HepG2 (cell line): ENCODE measurements around the gene HNRNPAB. TPM values are rescaled to one million over a fixed set of nuclear protein-coding genes. Genes with fewer than 3 reads are reported as not detected.

ENCODE experiments used
- ATAC-seq: fragments of 200-7000 bp; cut with Tn5 transposase; 3 replicates; pipeline ENCODE4 v1.9.1; 2020; ENCODE audit warnings: mild to moderate bottlenecking, moderate library complexity
- BruUV-seq: library from RNA; stranded (reverse); fragments of 400-500 nt; replicated peaks from 2 replicates; lab custom pipeline; 2021; lab: Mats Ljungman, UMichigan
- CTCF ChIA-PET: fragments of 300-600 bp; formaldehyde crosslinking; extraction: SDS; loops from one replicate; lab custom pipeline; 2021; ENCODE audit warnings: low total read pairs, inconsistent platforms, low intra/inter-chr PET ratio; lab: Yijun Ruan, JAX
- POLR2A ChIA-PET: fragments of 350-600 bp; sonication (Branson Sonifier 250); formaldehyde crosslinking; loops from one replicate; lab custom pipeline; 2020; ENCODE audit warnings: antibody characterized with exemption, inconsistent platforms; lab: Yijun Ruan, JAX
- DNase-seq: peaks from one replicate; pipeline ENCODE4 v3.0.0-alpha.2; 2015; ENCODE audit warnings: low spot score
- FAIRE-seq: peaks from 3 replicates; lab custom pipeline; 2011; peaks lifted over from hg19 to GRCh38; lab: Jason Lieb, UNC
- H2AFZ ChIP-seq: one replicate; pipeline ENCODE4 v1.6.1; 2011; ENCODE audit warnings: low read length, inconsistent platforms
- H3K27ac ChIP-seq: fragments of 300-600 bp; 3 replicates; pipeline ENCODE4 v1.8.0; 2011; ENCODE audit warnings: mixed run types, mild to moderate bottlenecking, mixed read lengths, low read length, inconsistent platforms; ENCODE audit not compliant: insufficient read depth; ENCODE audit errors: extremely low read length
- H3K27me3 ChIP-seq, 2 experiments: fragments of 200-600 bp in 1 of 2; 2 replicates in 1 of 2; 3 replicates in 1 of 2; pipeline versions ENCODE4 v1.6.0 to v1.8.0; 2011; ENCODE audit warnings: low read length in 2 of 2, mild to moderate bottlenecking in 2 of 2, moderate library complexity in 2 of 2, inconsistent platforms in 1 of 2; ENCODE audit not compliant: insufficient read depth in 2 of 2, control insufficient read depth in 1 of 2
- H3K36me3 ChIP-seq, 2 experiments: fragments of 200-600 bp in 1 of 2; replicated peaks in 1 of 2; 2 replicates in 1 of 2; 3 replicates in 1 of 2; pipeline versions ENCODE4 v1.5.1 to v1.8.0; 2011; ENCODE audit warnings: low read length in 2 of 2, inconsistent platforms in 1 of 2; ENCODE audit not compliant: insufficient read depth in 2 of 2, control insufficient read depth in 1 of 2
- H3K4me1 ChIP-seq: 2 replicates; pipeline ENCODE4 v1.5.1; 2012; ENCODE audit warnings: low read length, inconsistent platforms; ENCODE audit not compliant: insufficient read depth
- H3K4me2 ChIP-seq: 2 replicates; pipeline ENCODE4 v1.6.0; 2011; ENCODE audit warnings: low read depth, low read length, inconsistent platforms
- H3K4me3 ChIP-seq, 3 experiments: fragments of 200-600 bp in 1 of 3; sonication (generic), shearing (Covaris generic) in 1 of 3; replicated peaks in 1 of 3; 2 replicates each; pipeline ENCODE4 v1.5.1; 2011 to 2016; ENCODE audit warnings: low read length in 3 of 3, inconsistent platforms in 2 of 3, low read depth in 2 of 3, mild to moderate bottlenecking in 2 of 3, control low read depth in 1 of 3, mixed read lengths in 1 of 3; ENCODE audit not compliant: insufficient read depth in 1 of 3
- H3K79me2 ChIP-seq: one replicate; pipeline ENCODE4 v1.6.1; 2011; ENCODE audit warnings: low read length, inconsistent platforms; ENCODE audit not compliant: insufficient read depth
- H3K9ac ChIP-seq: 2 replicates; pipeline ENCODE4 v1.6.0; 2011; ENCODE audit warnings: mild to moderate bottlenecking, low read depth, low read length, inconsistent platforms; ENCODE audit not compliant: insufficient read depth
- H3K9me3 ChIP-seq: 2 replicates; pipeline ENCODE4 v1.5.1; 2012; ENCODE audit warnings: mild to moderate bottlenecking, low read length
- H4K20me1 ChIP-seq: 2 replicates; pipeline ENCODE4 v1.6.0; 2011; ENCODE audit warnings: inconsistent platforms, mild to moderate bottlenecking, low read length, moderate library complexity; ENCODE audit not compliant: insufficient read depth
- ATF7-NPFF ChIP-seq: sonication (generic); formaldehyde crosslinking; IDR thresholded peaks from 2 replicates; pipeline ENCODE4 v1.8.1; 2023; ENCODE audit warnings: mild to moderate bottlenecking, low read depth, missing genetic modification reagents, moderate library complexity
- FOXP1 ChIP-seq, 2 experiments: fragments of 450-650 bp in 1 of 2; IDR thresholded peaks; 2 replicates each; pipeline ENCODE4 v1.6.1; 2017 to 2018; ENCODE audit warnings: antibody characterized with exemption in 1 of 2
- GLI4 ChIP-seq: sonication (generic); formaldehyde crosslinking; IDR thresholded peaks from 2 replicates; pipeline ENCODE4 v1.5.1; 2020; ENCODE audit warnings: missing genetic modification reagents, mild to moderate bottlenecking, moderate library complexity, borderline replicate concordance
- POLR2A ChIP-seq, 2 experiments: IDR thresholded peaks; 2 replicates each; pipeline ENCODE4 v1.6.1; 2011; ENCODE audit warnings: low read depth in 2 of 2, low read length in 2 of 2, mild to moderate bottlenecking in 1 of 2, moderate library complexity in 1 of 2; ENCODE audit not compliant: insufficient read depth in 1 of 2
- PRMT3 ChIP-seq: sonication (generic); formaldehyde crosslinking; IDR thresholded peaks from 2 replicates; pipeline ENCODE4 v1.8.1; 2022; ENCODE audit warnings: low read depth, mild to moderate bottlenecking, moderate library complexity, missing genetic modification reagents, borderline replicate concordance
- SP140L ChIP-seq: sonication (generic); formaldehyde crosslinking; IDR thresholded peaks from 2 replicates; pipeline ENCODE4 v1.4.0; 2020; ENCODE audit warnings: missing genetic modification reagents, borderline replicate concordance
- SSRP1 ChIP-seq: IDR thresholded peaks from 2 replicates; pipeline ENCODE4 v1.6.1; 2016; ENCODE audit warnings: control low read depth
- TBL1XR1 ChIP-seq: fragments of 150-350 bp; IDR thresholded peaks from 2 replicates; pipeline ENCODE4 v1.6.1; 2014; ENCODE audit warnings: borderline replicate concordance, low read length; ENCODE audit not compliant: partially characterized antibody
- ZNF343 ChIP-seq: sonication (generic); formaldehyde crosslinking; IDR thresholded peaks from 2 replicates; pipeline ENCODE4 v1.4.0; 2020; ENCODE audit warnings: mild to moderate bottlenecking, missing genetic modification reagents
- ZNF512 ChIP-seq: sonication (generic); formaldehyde crosslinking; IDR thresholded peaks from 2 replicates; pipeline ENCODE4 v1.4.0; 2020; ENCODE audit warnings: mild to moderate bottlenecking, missing genetic modification reagents
- ZNF605 ChIP-seq: sonication (generic); formaldehyde crosslinking; IDR thresholded peaks from 2 replicates; pipeline ENCODE4 v1.8.0; 2022; ENCODE audit warnings: mild to moderate bottlenecking, missing genetic modification reagents
- ZSCAN31 ChIP-seq: sonication (generic); formaldehyde crosslinking; IDR thresholded peaks from 2 replicates; pipeline ENCODE4 v1.5.0; 2020; ENCODE audit warnings: low read depth, mild to moderate bottlenecking, missing genetic modification reagents
- WGBS: methylation state at CpG from one replicate; pipeline ENCODE4 v1.1.6; 2017; ENCODE audit warnings: low lambda C conversion rate; 5-methylcytosine and 5-hydroxymethylcytosine counted together
- in situ Hi-C: cut with HindIII; loops from 2 replicates; pipeline ENCODE4 v1.10.0; 2017; ENCODE audit warnings: low pct_unique_long_range_greater_than_20kb; ENCODE audit not compliant: extremely low pct_ligation_motif_present
- intact Hi-C: fragments of 100-400 bp; cut with micrococcal nuclease; formaldehyde crosslinking; loops from one replicate; pipeline ENCODE4 v1.10.0; 2022; ENCODE audit not compliant: unreplicated experiment
- polyA plus RNA-seq, 8 experiments: library from polyadenylated mRNA; depleted of rRNA in 3 of 8; stranded (reverse) in 7 of 8; unstranded in 1 of 8; fragments of >200 nt; fragmentation: Illumina TruSeq in 4 of 8; extraction: Trizol in 4 of 8; gene quantifications; 2 replicates each; pipeline versions ENCODE4 v1.2.1 to v1.2.3, GENCODE V29; 2011 to 2016; ENCODE audit warnings: low read depth in 4 of 8, missing spikeins in 1 of 8, mixed read lengths in 1 of 8; ENCODE audit not compliant: insufficient read depth in 1 of 8
- total RNA-seq, 5 experiments: library from RNA; depleted of rRNA; stranded (reverse); fragments of >200 nt; fragmentation: Illumina TruSeq; extraction: Trizol; gene quantifications; 2 replicates each; pipeline ENCODE4 v1.2.3, GENCODE V29; 2016; ENCODE audit warnings: low read depth in 1 of 5
- TF ChIP-seq, protein P1 (sequence below), 2 experiments: IDR thresholded peaks; 2 replicates each; pipeline ENCODE4 v1.6.1; 2011 to 2012; ENCODE audit warnings: low read length in 2 of 2, borderline replicate concordance in 1 of 2, low read depth in 1 of 2, mild to moderate bottlenecking in 1 of 2, moderate library complexity in 1 of 2
- TF ChIP-seq, protein P2 (sequence below): sonication (generic); formaldehyde crosslinking; IDR thresholded peaks from 2 replicates; pipeline ENCODE4 v1.8.1; 2023; ENCODE audit warnings: mild to moderate bottlenecking, missing genetic modification reagents, borderline replicate concordance

Gene HNRNPAB
- total and polyA plus RNA-seq, 2 of the 13 experiments (the other 11 are each of a cell fraction or from before 2014, with no cell fraction given): 62.6 to 111 TPM

GRCh38 chr5:178206166-178207101 lies 2.1 kb downstream of the HNRNPAB start:
- Histone ChIP-seq H3K36me3 (peaks cover 15 to 55% of the 10 kb centered on the region in 2 experiments), H3K79me2 (peaks cover 35% of the 10 kb centered on the region), H3K4me3 (peak overlapping the region; percentile 80 to 95 (median 90)), H3K27ac (no peak overlapping the region), H4K20me1 (peaks cover 39% of the 10 kb centered on the region), H3K27me3 (no peaks in the 10 kb centered on the region; a peak in 1 of 5 replicates), H3K4me1 (peaks cover 39% of the 10 kb centered on the region), H3K9me3 (no peaks in the 10 kb centered on the region), H3K9ac (peak overlapping the region; percentile 95)
- intact Hi-C loops (no loop called here), in situ Hi-C loops (no loop called here)
- 71% methylated on average over 12 of the region's 12 CpGs for WGBS
- ChIA-PET POLR2A (interaction anchor here (2.8 kb wide), 1 partner anchor 25 kb away, joined by 12 read pairs; the partner anchor contains the start of gene PHYKPL), CTCF (no interaction called here)
- no peak for FAIRE-seq
- TF ChIP-seq ZNF343 (CRISPR knock-in tag): no peak
- TF ChIP-seq, protein P1, sequence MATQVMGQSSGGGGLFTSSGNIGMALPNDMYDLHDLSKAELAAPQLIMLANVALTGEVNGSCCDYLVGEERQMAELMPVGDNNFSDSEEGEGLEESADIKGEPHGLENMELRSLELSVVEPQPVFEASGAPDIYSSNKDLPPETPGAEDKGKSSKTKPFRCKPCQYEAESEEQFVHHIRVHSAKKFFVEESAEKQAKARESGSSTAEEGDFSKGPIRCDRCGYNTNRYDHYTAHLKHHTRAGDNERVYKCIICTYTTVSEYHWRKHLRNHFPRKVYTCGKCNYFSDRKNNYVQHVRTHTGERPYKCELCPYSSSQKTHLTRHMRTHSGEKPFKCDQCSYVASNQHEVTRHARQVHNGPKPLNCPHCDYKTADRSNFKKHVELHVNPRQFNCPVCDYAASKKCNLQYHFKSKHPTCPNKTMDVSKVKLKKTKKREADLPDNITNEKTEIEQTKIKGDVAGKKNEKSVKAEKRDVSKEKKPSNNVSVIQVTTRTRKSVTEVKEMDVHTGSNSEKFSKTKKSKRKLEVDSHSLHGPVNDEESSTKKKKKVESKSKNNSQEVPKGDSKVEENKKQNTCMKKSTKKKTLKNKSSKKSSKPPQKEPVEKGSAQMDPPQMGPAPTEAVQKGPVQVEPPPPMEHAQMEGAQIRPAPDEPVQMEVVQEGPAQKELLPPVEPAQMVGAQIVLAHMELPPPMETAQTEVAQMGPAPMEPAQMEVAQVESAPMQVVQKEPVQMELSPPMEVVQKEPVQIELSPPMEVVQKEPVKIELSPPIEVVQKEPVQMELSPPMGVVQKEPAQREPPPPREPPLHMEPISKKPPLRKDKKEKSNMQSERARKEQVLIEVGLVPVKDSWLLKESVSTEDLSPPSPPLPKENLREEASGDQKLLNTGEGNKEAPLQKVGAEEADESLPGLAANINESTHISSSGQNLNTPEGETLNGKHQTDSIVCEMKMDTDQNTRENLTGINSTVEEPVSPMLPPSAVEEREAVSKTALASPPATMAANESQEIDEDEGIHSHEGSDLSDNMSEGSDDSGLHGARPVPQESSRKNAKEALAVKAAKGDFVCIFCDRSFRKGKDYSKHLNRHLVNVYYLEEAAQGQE (IDR thresholded peaks at IDR 0.05; ENCODE audit: borderline replicate concordance in 1 of 2, low read depth in 1 of 2, low read length in 2 of 2): no peak
- 0 out of 2 replicates have a peak, but pooled peaks have one; percentile 20 for TF ChIP-seq ZNF605 (CRISPR knock-in tag)
- no peak for TF ChIP-seq TBL1XR1
- TF ChIP-seq, protein P2, sequence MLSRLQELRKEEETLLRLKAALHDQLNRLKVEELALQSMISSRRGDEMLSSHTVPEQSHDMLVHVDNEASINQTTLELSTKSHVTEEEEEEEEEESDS (CRISPR knock-in tag): 0 out of 2 replicates have a peak, but pooled peaks have one; percentile 29
- TF ChIP-seq SSRP1: 0 out of 2 replicates have a peak, but pooled peaks have one; percentile 26
- no peak for TF ChIP-seq FOXP1 (IDR thresholded peaks at IDR 0.05)
- TF ChIP-seq FOXP1 (CRISPR knock-in tag; IDR thresholded peaks at IDR 0.05): no peak
- TF ChIP-seq ZSCAN31: no peak
- TF ChIP-seq SP140L: no peak
- 0 out of 2 replicates have a peak, but pooled peaks have one; percentile 47 for TF ChIP-seq ATF7-NPFF (CRISPR knock-in tag)
- 0 out of 2 replicates have a peak, but pooled peaks have one; percentile 40 for TF ChIP-seq PRMT3
- no peak for TF ChIP-seq GLI4 (CRISPR knock-in tag)
- no peak for TF ChIP-seq ZNF512 (CRISPR knock-in tag)
- peak in 1 of 2 experiments; percentile 17; a peak in 1 of 4 replicates for TF ChIP-seq POLR2A (IDR thresholded peaks at IDR 0.05; ENCODE audit: insufficient read depth in 1 of 2, low read depth in 2 of 2, low read length in 2 of 2)
- TF ChIP-seq, all 625 proteins: peak for 6
- Histone ChIP-seq H3K4me2 (peak overlapping the region; percentile 89), H2AFZ (no peak overlapping the region)
- BruUV-seq: TSS peak; percentile 52
- DNase-seq (no peak), ATAC-seq (no peak)
